ENCODE data around the gene ABCA3.

DNA sequence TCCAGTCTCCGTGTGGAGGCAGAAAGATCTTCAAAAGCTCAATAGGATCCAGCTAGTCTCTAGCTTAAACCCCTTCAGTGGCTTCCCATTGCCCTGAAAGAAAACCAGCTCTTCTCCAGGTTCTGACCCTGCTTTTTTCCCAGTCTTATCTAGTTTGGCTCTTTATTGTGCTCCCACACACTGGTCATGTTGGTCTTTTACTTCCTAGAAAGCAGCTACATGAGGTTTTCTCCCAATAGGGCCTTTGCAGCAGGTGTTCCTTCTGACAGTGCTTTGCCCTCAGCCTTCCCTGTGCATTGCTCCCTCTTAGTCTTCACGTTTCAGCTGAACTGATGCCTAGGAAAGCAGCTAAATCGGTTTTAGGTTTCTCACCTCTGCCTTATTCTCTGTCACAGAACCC lies 21.7 kb upstream of the ABCA3 start:
- TF ChIP-seq EZH2 (IDR thresholded peaks at IDR 0.05; ENCODE audit: low read length, missing control alignments), result no peak
- TF ChIP-seq, protein P1, sequence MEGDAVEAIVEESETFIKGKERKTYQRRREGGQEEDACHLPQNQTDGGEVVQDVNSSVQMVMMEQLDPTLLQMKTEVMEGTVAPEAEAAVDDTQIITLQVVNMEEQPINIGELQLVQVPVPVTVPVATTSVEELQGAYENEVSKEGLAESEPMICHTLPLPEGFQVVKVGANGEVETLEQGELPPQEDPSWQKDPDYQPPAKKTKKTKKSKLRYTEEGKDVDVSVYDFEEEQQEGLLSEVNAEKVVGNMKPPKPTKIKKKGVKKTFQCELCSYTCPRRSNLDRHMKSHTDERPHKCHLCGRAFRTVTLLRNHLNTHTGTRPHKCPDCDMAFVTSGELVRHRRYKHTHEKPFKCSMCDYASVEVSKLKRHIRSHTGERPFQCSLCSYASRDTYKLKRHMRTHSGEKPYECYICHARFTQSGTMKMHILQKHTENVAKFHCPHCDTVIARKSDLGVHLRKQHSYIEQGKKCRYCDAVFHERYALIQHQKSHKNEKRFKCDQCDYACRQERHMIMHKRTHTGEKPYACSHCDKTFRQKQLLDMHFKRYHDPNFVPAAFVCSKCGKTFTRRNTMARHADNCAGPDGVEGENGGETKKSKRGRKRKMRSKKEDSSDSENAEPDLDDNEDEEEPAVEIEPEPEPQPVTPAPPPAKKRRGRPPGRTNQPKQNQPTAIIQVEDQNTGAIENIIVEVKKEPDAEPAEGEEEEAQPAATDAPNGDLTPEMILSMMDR (conservative IDR thresholded peaks at IDR 0.05 in 1 of 2, IDR thresholded peaks at IDR 0.05 in 1 of 2; ENCODE audit: low read depth in 1 of 2, low read length in 2 of 2), result no peak

Data from fibroblast of lung (primary cell).